GM21526 (cell line): ENCODE results near the gene CHERP.
"Not testable (repeated sequence)": the region's sequence is repeated elsewhere in the genome, so short reads cannot be mapped to it uniquely, and the experiment has no call there.

Experiments
- ATAC-seq: cut with Tn5 transposase; IDR thresholded peaks from one replicate; pipeline ENCODE4 v1.9.1; 2021; ENCODE audit warnings: moderate library complexity; ENCODE audit not compliant: unreplicated experiment, low FRiP score

CHERP gene

DNA sequence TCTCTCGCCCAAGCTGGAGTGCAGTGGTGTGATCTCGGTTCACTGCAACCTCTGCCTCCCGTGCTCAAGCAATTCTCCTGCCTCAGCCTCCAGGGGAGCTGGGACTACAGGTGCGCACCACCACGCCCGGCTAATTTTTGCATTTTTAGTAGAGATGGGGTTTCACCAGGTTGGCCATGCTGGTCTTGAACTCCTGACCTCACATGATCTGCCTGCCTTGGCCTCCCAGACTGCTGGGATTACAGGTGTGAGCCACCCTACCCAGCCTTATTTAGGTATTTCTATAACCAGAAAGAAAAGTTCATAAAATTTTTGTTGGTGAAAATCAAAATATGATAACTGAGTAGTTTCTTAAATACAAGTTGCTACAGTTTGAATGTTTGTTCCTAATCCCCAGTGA is 1.5 kb upstream of the CHERP start:
- ATAC-seq: not testable (repeated sequence)

DNA sequence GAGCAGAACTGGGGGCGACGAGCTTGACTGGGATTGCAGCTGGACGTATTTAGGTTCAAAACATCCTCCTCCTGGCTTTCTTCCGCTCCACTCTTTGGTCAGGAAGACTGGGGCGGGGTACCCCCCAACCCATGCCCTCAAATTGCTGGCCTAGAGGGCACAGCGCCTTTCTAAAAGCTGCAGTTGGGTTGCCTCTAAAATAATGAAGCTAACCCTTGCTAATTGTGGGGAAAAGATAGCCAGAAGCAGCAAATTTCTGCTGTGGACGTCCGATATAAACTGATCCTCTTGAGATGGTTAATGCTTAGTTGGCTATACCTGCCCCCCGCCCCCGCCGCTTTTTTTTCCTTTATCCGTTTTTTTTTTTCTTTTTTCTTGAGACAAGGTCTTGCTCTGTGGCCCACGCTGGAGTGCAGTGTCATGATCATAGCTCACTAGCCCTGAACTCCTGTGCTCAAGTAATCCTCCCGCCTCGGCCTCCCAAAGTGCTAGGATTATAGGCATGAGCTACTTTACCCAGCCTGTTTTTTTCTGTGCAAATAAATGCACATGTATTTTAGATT is 754 bp upstream of the CHERP start:
- ATAC-seq: no peak

DNA sequence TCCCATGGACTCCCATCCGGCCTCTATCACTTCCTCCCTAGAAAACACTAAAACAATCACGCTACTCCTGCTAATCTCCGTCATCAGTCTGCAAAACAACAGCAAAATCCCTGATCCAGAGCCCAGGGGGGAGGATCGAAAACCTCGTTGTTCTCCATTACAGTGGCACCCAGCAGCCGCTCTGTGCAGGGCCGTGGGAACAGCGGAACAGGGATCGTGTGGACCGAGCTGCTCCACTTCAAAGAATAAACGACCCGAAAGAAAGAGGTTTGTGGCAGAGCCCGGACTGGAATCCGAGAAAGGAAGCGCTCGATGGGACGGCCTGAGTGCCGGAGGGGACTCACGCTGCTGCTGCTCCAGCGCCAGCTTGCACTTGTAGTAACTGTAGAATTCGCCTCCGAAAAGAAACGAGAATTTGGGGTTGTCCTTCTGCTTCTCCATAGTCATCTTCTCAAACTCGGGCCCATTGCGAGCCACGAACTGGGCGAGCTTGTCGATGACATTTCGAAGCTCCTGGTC is 652 bp downstream of the CHERP start:
- no peak for ATAC-seq

GRCh38 chr19:16540948-16541347 is 1.3 kb downstream of the CHERP start:
- no peak for ATAC-seq

DNA sequence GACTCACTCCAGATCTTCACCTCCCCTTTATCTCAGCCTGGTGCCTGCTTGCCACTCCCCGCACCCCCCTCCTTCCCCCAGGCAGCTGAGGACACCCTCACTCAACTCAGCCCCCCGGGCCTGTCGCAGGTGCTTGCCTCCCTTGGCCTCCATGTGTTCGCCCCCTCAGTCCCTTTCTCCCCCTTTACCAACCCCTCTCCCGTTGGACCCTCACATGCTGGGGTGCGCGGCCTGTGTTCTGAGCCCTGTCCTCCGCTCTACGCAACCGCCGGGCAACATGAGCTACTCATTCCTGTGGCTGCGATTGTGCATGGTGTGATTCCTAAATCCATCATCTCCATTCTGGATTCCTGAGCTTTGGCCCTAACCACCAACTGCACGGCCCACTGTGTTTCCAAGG is 5.1 kb downstream of the CHERP start:
- ATAC-seq: no peak

DNA sequence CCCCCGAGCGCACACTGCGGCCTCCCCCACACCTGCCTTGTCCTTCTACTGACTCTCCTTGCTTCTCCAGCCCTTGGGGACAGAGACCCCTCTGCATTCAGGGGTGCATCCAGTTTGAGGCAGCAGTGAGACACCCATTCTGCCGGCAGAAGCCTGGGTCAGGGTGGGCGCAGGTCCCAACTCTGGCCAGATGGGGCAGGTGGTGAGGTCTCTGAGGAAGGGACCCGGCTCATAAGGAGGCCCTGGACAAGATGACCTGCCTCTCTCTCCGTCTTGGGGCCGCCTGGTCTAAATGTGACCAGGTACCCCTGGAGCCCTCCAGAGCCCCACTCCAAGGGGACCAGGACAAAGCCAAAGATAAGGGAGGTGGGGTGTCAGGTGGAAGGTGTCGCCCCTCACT is 6.1 kb downstream of the CHERP start:
- no peak for ATAC-seq

DNA sequence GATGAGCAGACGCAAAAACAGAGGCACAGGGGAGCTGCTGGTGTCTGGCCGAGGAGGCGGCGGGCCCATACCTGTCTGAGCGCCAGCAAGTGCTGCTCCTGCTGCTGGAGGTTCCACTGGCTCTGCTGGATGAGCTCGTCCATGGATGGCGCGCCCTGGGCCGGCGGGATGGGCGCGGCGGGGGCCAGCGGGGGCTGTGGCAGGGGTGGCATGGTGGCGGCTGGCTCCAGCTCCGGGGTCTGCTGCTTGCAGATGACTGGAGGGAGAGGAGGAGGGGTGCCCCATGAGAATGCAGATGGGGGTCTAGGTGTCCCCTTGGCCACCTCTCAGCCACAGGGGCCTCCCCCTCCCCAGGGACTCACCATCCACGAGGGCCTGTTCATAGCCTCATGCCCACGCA is 6.9 kb downstream of the CHERP start:
- ATAC-seq: no peak

- ATAC-seq: no peak
These were observed 9.6 kb downstream of the CHERP start for GRCh38 chr19:16532440-16533234.

DNA sequence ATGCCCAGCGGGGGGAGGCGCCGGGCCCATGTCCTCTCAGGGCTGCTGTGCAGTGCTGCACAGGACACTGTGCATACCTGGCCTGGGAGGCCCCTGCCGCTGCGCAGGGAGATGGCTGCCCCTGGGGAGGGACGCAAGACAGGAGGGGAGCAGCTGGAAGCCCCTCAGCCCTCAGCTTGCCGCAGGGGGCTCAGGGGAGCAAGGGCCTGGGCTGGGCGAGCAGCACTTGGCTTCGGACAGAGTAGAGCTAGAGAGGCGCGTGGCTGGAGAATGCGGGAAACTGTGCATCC is 10.9 kb downstream of the CHERP start:
- ATAC-seq: no peak

DNA sequence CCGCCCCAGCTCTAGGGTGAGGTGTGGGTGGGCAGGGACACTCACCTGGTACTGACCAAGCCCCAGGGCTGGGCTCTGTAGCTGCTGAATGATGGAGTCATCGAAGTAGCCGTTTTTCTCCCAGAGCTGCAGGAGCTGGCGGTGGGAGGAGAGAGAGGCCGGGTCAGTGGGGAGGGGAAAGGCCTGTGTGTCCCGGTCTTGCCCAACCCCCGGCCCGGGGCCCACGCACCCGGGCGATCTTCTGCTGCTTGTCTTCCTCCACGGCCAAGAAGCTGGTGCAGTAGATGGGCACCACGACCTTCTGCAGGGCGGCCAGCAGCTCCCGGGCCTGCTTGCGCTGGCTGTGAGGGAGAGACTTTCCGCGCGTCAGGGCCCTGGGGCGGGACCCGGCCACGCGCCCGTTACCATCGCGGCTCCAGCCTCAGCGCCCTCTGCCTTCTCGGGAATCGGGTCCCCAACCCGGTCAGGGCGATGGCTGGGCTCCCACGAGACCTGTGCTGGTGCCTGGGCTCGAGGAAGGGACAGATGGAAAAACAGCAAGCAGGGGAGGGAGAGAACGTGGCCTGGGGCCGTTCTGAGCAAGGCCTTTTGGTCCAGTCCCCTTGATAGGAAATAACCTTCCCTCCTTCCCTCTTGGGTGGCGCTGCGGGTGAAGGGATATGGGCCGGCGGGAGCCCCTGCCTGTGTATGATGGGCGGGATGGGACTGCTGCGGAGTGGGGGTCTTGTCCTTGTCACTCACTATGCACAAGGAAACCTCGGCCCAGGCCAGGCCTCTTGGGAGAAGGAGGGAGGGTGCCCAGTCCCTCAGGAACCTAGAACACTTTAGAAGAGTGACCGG is 11.5 kb downstream of the CHERP start:
- ATAC-seq: no peak

DNA sequence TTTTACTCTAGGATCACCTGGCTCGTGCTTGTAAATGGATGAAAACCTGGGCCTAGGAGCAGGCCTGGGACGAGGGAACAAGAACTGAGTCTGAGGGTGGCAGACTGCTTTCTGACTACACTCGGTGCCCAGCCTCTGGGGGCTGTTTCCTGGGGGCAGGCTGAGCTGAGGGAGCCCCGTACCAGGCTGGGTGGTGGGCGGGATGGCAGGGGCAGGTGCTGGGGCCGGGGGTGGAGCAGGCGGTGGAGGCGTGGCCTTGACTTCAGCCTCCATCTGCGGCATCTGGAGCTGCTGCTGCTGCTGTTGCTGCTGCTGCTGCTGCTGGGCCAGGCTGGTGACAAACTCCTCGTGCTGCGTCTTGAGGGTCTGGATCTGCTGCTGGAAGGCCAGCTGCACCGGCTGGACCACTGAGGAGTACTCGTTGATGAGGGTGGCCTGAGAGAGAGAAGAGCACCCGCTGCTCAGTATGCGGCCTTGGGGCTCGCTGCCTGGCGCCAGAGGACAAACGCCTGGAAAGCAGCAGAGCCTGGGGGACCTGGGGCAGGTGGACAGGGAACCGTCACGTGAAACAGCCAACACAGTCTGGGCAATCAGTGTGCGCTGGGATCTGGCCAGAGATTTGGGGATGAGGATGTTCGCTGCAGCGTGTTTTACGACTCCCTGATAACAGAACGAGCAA is 12.6 kb downstream of the CHERP start:
- ATAC-seq: no peak

DNA sequence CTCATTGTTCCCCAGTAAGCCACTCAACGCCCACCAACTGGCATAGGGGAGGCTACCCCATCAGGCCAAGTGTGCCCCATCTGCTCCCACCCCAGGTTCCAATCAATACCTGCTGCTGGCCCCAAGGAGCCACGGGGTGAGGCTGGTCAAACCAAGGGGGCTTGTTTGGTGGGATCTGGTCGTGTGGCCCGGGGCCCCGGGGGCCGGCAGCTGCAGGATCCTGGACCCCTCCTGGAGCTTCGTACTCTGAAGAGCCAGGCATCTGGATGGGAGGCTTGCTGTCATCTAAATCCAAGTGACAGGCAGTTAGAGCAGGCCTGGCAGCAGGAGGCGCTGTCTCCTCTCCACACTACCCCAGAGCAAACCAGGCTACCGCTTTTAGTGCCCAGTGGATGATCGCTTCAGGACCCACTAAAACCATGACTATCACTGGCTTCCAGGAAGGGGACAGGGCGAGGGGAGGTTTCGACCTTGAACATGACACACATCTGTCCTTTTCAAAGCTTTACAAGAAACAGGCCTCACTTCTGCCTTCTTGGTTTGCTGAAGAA is 14.2 kb downstream of the CHERP start:
- ATAC-seq: no peak

DNA sequence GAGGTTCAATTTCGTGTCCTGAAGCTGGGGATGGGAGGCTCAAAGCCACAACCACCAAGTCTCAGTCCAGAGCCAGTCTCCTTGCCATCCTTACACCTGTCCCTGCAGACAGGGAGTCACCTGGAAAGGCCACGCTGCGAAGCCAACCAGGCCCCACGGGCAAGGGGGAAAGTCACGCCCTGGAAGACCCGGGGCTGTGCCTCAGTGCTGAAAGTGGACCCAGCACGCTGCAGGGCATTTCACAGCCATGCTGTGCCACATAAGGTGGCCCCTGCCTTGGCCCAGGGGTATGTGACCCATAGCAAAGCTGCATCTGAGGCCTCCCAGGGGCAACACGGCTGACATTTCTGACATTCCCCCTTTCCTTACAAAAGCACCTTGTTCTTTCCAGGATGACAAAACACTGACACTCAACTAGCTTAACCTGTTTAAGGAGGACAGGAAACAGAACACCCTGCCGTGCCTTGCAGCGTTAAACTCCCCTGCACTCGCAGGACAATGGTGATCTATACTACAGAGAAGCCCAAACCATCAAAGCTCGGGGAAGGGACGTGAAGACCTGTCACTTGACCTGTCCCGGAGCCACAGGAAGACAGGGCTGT is 14.8 kb downstream of the CHERP start:
- ATAC-seq: no peak

DNA sequence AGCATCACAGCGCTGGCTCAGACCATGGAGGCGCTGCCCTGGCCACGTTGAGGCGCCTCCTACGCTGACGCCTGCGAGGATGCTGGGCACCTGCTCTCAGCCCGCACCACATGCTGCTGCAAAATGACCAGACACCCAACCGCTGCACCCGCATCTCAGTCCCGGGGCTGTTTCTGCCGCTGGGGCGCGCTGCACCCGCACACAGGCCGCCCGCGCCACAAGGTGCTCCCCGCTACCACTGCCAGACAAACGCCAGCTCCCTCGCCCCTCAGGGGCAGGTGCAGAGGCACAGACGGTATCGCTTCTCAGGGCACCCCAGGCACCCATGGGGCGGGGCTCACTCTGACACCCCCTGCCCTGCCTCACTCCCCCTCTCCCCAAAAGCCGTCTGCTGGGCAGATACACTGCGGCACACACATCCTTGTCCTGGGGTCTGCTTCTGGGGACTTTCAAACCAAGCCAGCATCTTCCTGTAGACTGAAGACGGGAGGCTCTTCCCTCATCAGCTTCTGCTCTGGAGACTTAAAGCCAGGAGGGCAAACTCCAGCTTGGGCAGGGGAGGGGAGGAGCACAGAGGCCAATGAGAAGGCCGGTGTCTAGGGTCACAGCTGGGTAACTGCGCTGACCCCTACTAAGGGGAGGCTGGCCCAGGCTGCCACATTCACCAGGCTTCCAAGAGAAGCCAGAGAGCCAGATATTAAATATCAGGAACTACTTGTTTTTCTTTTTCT is 16.3 kb downstream of the CHERP start:
- no peak for ATAC-seq

DNA sequence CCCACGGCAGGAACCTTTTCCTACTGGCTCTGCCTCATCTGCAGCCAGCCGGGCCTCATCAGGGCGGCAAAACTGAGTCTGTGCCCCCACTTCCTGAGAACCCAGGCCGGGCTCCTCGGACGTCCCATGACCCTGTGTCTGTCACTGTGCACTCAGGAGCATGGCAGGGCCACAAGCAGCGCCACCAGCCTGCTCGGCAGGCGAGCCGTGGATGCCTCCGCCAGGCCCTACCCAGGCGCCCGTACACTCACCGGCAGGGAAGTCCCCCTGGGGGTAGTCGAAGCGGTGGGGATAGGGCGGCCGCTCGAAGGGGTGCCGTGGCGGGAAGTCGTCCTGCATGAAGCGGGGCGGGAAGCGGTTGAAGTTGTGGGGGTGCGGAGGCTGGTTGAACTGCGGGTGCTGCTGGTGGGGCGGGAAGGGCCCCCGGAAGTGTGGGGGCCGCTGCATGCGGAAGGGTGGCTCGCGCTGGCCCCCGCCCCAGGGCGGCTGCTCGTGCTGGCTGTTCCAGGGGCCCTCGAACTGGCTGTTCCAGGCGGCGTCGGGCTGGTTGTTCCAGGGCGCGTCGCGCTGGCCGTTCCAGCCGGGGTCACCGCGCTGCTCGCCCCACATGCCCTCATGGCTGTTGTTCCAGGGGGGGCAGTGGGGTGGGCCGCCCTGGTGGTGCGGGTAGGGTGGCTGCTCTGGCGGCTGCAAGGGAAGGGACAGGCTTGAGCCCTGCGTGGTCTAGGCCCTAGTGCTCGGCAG is 17.1 kb downstream of the CHERP start:
- no peak for ATAC-seq

- ATAC-seq: no peak
These were observed 19.5 kb downstream of the CHERP start for GRCh38 chr19:16522559-16523377.

GRCh38 chr19:16521715-16522289 is 20.4 kb downstream of the CHERP start:
- ATAC-seq: no peak
